Hematopoietic multipotent progenitor cell treated with erythropoietin and hydrocortisone succinate and interleukin-3 and kit ligand, for 6 days (in vitro differentiated cells): ENCODE measurements around the gene RASGRF2.
"Not testable (repeated sequence)": the region's sequence is repeated elsewhere in the genome, so short reads cannot be mapped to it uniquely, and the experiment has no call there.

Experiments used
- DNase-seq: peaks from one replicate; pipeline ENCODE4 v3.0.0-alpha.2; 2015

RASGRF2 gene

DNA sequence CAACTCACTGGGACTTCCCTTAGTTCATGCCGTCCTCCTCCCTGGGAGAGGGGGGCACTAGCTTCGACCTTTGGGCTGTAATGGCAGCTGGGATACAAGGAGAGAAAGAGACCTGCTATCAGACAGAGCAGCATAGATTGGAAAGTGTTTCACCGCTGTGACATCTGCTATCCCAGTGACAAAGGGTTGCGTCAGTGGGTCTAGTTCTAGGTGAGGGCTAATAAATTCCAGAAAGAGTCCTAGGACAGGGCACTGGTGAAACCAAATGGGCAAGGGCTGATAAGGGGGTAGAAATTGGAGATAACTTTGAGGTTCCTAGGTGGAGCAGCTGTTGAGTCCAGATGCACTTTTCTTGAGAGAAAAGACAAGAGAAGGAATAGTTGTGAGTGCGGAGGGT is 62.5 kb downstream of the RASGRF2 start:
- DNase-seq = no peak

DNA sequence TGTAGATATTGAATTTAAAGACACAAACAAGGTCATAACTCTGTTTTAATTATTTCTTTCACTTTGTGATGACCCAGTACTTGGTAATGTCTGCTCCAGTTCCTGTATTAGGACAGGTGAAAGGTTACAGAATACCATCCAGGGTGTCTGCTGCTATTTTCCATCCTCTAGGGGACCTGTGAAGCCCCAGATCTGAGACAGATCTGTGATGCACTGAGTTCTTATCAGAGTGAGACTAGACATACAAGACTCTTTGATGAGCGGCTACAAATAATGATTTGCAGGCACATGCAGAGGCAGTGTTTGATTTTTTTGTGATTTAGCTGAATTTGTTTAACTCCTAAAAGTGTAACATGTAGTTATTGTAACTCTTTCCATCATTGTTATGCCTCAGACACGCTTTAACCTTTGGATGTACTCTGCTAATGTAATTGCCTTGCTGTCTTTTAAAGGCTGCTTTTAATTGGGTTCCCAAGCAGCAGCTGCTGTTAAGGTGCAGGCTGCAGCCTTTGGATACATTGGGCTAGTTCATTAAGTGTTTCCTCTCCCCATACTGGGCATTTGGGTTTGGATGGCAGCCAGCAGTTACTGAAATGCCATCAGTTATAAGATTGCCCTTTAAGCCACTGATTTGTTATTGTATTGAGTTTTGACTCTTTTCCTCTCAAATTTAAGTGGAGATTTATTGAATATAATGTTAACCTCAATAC is 63.3 kb downstream of the RASGRF2 start:
- DNase-seq = no peak

DNA sequence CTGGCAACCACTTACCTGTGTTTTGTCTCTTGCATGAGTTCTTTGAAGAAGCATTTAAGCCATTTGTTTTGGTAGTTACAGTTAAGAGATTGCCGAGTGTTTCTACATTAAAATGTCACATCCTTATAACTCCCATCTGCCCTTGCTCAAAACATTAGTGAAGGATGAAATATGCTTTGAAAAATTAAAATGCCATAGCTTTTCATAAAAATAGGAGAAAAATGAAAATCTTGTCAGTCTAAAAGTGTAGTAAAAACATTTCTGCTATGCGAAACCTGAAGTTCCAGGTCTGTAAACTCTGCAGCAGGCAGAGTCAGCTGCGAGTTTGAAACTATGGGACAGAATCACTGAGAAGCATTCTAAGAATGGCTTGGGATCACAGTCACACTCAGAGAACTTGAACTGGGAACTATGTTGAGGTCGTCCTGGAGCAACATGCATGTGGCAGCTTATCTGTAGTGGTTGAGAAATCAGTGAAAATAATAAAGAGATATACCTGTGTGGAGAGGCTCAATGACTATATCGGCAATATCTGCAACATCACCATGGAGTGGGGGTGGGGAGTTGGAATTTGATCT is 67.4 kb downstream of the RASGRF2 start:
- DNase-seq = no peak

DNA sequence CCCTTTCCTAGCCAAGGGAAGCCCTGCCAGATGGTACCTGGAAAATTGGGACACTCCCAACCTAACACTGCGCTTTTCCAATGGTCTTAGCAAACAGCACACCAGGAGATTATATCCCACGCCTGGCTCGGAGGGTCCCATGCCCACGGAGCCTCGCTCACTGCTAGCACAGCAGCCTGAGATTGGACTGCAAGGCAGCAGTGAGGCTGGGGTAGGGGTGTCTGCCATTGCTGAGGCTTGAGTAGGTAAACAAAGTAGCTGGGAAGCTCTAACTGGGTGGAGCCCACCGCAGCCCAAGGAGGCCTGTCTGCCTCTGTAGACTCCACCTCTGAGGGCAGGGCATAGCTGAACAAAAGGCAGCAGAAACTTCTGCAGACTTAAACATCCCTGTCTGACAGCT is 68.7 kb downstream of the RASGRF2 start:
- not testable (repeated sequence) for DNase-seq

DNA sequence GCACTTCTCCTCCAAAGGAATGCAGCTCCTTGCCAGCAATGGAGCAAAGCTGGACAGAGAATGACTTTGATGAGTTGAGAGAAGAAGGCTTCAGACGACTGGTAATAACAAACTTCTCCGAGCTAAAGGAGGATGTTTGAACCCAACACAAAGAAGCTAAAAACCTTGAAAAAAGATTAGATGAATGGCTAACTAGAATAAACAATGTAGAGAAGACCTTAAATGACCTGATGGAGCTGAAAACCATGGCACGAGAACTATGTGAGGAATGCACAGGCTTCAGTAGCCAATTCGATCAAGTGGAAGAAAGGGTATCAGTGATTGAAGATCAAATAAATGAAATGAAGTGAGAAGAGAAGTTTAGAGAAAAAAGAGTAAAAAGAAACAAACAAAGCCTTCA is 69.6 kb downstream of the RASGRF2 start:
- DNase-seq = not testable (repeated sequence)

DNA sequence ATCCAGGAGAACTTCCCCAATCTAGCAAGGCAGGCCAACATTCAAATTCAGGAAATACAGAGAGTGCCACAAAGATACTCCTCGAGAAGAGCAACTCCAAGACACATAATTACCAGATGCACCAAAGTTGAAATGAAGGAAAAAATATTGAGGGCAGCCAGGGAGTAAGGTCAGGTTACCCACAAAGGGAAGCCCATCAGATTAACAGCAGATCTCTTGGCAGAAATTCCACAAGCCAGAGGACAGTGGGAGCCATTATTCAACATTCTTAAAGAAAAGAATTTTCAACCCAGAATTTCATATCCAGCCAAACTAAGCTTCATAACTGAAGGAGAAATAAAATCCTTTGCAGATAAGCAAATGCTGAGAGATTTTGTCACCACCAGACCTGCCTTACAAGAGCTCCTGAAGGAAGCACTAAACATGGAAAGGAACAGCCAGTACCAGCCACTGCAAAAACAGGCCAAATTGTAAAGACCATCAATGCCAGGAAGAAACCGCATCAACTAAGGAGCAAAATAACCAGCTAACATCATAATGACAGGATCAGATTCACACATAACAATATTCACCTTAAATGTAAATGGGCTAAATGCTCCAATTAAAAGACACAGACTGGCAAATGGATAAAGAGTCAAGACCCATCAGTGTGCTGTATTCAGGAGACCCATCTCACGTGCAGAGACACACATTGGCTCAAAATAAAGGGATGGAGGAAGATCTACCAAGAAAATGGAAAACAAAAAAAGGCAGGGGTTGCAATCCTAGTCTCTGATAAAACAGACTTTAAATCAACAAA is 70.3 kb downstream of the RASGRF2 start:
- DNase-seq = not testable (repeated sequence)

DNA sequence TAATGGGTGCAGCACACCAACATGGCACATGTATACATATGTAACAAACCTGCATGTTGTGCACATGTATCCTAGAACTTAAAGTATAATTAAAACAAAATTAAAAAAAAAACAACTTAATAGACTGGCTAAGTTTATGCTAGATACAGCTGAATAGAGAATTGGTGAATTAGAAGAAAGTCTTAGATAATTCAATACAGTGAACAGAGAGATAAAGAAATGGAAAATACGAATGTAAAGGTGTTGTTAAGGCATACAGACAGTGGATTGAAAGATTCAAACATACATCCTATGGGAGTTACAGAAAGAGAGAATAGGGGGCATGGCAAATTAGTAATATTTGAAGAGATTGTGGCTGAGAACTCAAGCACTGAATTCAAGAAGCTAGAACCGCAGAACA is 75.4 kb downstream of the RASGRF2 start:
- DNase-seq = no peak

DNA sequence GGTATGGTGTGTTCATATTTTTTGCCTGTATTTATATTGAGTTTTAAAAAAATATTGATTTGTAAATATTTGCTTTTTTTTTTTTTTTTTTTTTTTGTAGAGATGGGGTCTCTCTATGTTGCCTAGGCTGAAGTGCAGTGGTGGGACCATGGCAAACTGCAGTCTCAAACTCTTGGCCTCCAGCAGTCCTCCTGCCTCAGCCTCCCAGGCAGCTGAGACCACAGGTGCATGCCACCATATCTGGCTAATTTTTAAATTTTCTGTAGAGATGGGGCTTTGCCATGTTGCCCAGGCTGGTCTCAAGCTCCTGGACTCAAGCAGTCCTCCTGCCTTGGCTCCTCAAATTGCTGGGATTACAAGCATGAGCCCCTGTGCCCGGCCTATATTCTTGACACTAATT is 78.3 kb downstream of the RASGRF2 start:
- DNase-seq = no peak

DNA sequence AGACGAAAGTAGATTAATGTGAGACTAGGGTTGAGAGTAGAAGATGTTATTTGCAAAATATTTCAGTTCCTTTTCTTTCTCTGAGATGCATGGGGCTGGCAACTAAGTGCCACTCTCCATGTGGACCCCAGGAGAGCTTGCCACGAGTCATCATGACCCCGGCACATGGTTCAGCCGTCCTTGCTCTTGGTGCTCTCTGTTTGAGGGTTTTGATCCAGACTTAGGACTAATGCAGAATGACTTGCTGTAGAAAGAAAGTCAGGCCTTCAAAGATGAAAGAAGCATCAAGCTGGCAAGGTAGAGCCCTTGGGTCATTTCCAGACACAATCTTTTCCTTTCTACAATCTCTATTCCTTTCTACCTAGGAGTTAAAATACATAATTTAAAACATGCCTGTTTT is 84.7 kb downstream of the RASGRF2 start:
- no peak for DNase-seq

DNA sequence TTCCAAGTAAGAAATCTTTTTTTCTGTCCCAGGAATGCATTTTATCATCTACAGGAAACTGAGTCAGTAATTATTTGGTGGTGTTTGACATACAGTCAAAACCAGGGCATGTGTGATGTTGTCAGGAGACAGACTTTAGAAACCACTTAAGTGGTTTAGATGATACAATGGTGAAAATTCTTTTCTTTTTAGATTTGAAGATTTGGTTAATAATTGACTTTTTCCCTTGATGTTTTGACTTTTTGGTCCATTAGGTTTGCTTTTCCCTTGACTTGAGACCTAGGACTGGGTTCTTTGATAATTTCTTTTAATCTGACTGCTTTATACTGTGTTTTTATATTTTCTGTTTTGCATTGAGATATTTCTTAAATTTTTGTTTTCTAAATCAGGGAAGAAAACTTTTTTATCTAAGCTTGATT is 85.2 kb downstream of the RASGRF2 start:
- no peak for DNase-seq

DNA sequence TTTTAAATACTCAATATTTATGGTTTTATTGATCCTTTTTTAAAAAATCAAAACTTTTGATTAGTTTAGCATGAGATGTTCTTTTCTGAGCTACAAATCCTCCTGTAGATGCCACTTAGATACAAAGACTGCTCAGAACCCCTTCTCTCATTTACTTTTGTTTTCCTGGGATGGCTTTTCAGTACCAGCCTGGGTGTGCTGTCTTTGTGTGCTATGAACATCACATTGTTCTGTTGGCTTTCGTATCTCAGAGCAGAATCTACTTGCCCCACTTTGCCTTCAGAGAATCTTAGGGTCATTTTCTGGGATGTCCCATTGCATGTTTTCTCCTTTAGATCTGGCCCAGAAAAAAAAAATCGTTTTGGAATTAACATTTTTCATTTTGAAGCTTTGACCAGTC is 85.9 kb downstream of the RASGRF2 start:
- no peak for DNase-seq

DNA sequence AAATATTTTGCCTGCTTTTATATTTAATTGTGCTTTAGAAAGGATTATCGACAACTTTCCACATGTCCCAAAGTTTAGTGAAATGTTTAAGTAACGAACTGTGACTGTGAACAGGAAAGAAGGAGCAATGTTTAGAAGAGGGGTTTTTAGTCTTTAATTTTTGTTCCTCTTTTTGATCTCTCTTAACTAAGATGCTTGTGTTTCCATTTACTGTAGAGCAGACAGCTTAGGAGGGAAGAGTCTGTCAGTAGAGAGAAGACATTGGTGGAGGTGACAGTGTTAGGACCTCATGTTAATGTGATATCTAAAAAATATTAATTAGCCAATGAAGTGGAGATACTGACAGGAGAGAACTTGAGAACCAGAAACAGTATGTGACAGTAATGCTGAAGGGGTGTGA is 92.2 kb downstream of the RASGRF2 start:
- DNase-seq = no peak

DNA sequence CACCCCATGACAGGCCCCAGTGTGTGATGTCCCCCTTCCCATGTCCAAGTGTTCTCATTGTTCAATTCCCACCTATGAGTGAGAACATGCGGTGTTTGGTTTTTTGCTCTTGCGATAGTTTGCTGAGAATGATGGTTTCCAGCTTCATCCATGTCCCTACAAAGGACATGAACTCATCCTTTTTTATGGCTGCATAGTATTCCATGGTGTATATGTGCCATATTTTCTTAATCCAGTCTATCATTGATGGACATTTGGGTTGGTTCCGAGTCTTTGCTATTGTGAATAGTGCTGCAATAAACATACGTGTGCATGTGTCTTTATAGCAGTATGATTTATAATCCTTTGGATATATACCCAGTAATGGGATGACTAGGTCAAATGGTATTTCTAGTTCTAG is 93.1 kb downstream of the RASGRF2 start:
- not testable (repeated sequence) for DNase-seq

DNA sequence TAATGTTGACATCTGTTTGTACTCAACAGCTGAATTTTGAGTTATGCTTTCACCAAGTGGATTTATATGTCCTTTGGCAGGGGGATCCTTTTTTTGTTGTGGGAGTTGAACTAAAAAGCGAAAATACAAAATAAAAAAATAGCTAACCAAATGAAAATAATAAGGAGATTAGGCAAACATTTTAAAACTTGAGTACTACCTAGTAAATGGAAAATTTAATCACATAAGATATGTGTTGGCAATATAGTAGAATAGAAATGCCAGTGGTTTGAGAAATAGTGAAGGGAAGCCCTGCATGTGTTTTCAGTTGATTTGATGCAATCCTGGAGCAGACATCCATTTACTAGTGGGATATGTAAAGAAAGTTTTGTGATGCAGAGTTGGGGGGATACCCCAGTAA is 98.0 kb downstream of the RASGRF2 start:
- DNase-seq = no peak

DNA sequence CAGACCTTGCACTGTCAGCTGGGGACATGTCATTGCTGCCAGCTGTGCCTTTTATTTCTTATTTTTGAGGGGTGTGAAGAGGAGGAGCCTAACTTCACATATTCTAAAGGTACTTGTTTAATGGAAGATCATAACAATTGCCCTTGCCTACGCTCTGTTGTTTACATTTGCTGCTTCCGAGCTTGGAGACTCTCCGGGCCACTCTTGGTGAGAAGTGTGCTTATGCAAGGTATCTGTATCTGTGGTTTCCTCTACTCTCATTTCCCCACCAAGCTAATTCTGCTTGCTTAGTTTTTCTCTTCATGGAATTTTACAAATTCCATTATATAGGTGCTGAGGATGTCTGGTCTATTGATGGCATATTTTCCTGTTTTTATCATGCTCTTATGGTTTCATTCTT is 105.3 kb downstream of the RASGRF2 start:
- DNase-seq = no peak

DNA sequence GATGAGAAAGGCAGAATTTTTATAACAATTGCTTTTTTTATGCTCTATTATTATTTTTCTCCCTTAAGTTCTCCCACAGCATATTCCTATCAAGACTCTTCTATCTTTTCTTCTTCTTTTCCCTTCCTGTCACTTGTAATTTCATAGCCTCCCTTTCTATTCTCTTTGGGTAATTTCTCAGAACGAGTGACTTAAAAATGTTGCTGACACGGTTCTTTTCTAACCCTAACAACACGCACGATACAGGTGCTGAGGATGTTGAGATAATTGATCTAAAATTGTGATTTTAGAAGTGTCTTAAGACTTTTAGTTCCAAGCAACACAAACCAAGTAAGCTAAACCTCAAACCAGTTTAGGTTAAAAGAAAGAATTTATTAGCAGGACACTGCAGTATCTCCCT is 105.9 kb downstream of the RASGRF2 start:
- DNase-seq = no peak

DNA sequence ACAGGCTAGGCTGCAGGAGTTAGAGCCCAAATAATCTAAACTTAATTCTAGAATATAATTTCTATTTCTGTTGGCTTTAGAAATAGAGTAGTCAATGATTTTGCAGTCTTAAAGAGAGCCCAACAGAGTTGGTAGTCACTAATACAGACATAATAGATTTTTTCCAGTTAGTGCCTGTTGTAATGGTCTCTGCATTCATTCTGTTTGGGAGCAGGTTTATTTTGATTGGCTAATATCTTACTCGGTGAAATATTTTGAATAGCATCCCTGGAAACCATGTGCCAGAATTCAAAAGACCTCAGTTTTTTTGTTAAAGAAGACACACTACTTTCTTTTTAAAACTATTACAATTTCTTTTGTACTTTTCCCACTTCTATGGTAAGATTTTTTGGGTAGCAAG is 107.2 kb downstream of the RASGRF2 start:
- no peak for DNase-seq

DNA sequence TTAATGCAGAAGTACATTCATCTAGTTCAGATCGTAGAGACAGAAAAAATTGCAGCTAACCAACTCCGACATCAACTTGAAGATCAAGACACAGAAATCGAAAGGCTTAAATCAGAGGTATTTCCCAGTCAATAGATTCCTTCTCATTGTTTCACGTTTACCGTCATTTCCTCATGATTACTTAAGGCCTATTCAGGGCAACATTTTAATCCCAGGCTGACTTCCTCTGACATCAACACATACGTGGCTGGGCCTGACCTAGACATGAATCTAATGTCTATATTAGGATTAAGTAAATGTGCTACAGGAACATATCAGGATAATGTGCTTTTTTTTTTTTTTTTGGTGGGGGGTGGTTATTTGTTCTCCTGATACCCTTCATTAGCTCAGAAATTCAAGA is 107.9 kb downstream of the RASGRF2 start:
- no peak for DNase-seq

DNA sequence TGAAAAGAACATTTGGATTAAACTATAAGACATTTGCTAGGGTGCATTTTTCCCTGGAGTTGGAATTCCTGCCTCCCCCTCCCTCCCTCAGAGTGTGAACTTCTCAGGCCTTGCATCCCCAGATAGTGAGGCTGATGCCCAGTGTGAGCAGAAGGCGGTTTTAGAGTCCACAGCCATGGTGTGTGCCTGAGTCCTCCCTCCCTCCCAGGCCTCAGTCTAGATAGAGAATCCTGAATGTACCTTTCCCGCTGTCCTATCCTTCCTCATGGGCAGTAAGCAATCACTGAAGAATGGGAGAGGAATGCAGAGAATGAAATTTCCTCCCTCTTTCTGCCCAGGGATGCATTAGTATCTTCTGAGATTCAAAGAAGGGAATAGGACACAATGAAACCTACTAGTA is 108.5 kb downstream of the RASGRF2 start:
- DNase-seq = no peak

DNA sequence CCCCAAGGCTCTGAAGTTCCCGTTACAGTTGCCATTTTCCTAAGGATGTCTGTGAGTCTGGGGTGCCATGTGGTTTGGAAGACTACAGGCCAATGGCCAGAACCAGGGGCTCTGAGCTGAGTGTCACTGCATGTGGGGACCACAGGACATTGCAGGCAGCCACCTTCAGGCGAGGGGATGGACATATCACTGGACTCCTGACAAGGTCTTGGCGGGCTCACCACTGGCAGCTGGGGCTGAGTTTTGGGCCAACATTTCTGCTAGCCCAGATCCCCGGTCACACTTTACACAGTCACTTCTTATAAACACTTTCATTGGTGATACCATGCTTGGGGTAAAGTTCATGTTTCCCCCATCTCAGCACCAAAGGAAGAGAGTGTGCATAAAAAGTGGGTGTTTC is 109.8 kb downstream of the RASGRF2 start:
- no peak for DNase-seq

DNA sequence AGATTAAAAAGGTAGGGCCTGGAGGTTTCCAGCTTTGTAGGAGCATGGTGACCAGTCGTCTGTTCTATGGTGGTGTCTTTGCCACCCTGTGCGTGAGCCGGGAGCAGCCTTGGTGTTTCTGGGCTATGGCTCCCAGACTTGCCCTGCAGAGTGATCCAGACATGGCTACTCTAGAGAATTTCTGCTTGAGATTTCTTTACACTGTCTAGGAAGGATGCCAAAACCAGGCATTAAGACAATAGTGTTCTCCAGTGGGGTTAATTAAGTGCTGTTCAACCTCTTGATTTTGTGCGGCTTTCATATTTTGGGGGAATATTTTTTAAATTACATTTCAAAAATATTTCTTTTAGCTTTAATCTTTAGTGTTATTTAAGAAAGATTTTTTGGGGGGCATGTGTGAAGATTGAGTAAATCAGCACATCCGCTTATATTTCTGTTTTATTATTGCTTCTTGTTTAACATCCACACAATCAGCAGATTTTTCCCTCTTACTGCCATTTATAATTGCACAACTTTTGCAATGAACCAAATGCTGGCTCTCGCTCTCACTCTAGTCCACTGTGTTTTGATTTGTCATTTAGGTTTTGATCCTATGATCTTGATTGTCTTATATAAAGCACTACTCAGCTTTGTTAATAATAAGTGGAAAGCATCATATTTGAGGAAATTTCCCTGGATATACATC is 110.5 kb downstream of the RASGRF2 start:
- DNase-seq = no peak

DNA sequence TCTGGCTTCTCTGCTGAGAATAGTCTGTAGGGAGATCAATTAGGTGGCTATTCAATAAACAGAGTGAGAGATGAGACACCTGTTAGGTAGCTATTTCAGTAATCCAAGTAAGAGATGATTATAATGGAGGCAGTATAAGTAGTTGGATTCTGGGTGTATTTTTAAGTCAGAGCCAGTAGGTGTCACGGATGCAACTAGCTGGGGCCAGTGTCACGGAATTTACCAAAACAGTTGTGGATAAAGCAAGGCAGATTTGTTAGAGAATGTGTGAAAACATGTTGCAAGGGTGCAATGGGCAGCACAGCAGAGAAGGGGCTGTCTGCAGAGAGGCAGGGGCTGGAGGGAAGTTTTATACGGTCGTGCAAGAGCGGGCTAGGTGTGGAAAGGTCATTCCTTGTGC is 114.9 kb downstream of the RASGRF2 start:
- no peak for DNase-seq

DNA sequence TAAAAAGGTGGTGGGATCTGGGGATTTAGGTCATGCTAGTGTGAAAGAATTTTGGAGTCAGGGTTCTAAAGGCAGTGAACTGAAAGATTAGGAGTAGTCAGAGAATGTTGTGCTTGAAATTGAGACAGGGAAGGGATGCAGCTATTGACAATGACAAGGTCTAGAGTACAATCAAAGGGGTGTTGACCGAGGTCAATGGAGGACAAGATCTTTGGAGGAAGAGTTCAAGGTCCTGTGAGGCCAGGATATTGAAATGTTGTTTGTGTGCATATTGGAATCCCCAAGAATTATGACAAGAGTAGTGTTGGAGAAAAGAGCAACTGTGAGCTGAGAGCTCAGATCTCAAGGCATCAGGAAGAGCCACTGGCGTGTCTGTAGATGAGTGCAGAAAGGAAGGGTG is 116.9 kb downstream of the RASGRF2 start:
- DNase-seq = no peak

DNA sequence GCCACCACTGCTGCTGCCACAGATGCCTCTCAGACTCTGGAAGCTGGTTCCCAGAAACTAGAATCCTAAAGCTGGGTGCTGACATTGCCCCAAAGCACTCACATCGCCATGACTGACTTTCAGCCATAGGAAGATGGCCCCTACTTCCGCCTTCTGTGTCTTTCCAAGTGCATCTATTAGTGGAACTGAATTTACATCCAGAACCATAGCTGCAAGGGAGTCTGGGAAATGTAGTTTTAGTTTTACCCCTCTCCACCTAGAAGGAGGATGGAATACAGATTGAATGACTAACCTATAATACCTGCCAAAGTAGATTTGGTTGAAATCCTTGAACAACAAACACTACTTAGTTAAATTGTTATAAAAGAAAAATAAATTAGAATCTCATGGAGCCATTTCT is 118.8 kb downstream of the RASGRF2 start:
- DNase-seq = no peak
